Activated gamma-delta T cell treated with Interleukin-2 at 50 U/mL for 16 hours (primary cell): ENCODE data around the gene RBM27.
"Not testable (repeated sequence)": the region's sequence is repeated elsewhere in the genome, so short reads cannot be mapped to it uniquely, and the experiment has no call there.

Source experiments
- DNase-seq: peaks from one replicate; pipeline ENCODE4 v3.0.0-alpha.2; 2020

The RBM27 gene

GRCh38 chr5:146203011-146203871 is at the start of gene RBM27:
Gene RBM27, plus strand, starts transcription at chr5:146203605. Its CDS starts 161 bp downstream, at chr5:146203766.
- DNase-seq = peak; percentile 96

DNA sequence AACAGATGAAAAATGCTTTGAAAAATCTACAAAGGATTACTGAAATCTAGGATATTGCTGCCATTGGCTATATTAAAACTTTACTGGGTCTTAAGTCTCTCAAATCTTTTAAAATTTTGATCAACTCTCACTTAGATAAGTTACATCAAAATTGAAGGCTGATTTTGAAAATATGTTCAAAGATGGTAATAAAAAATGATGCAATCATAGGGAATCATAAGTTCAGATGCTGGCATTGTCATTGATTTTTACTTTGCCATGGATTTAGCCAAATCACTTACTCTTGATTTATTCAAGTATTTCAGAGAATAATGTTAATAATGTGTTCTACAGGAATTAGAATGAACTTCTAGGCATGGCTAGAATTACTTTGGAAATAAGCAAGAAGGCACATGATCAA is 45.1 kb upstream of the RBM27 start:
- no peak for DNase-seq

DNA sequence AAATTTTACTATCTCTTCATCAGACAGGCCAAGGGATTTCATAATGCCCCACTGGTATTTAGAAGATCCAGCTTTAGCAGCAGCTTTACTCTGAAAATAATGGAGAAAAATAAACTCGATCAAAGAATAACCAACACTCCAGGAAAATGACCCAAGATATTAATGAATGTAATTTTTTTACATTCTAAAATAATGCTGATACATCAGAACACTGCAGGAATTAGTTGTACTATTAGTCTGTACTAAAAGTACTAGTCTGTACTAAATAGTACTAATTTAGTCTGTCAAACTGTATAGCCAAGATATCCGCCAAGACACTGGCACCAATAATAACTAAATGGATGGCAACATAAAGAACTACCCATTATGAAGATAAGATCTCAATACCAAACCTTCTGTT is 39.0 kb upstream of the RBM27 start:
- DNase-seq = no peak

DNA sequence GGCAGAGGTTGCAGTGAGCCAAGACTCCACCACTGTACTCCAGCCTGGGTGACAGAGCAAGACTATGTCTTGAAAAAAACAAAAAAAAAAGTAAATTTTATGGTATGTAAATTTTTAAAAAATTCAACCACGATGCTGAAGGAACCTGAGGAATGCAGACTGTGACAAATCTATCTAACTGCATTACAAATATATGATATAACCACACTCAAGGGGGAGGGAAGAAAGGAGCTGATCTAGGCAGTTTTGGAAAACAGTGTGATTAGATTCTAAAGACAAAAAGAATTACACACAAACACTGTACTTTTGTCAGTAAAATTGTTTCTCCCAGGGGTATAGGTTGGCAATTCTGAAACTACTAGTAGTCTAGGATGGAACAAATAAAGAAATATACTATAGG is 37.9 kb upstream of the RBM27 start:
- DNase-seq = no peak

GRCh38 chr5:146165903-146166302 is 37.5 kb upstream of the RBM27 start:
- no peak for DNase-seq

- DNase-seq = no peak
These were observed 34.3 kb upstream of the RBM27 start for GRCh38 chr5:146169076-146169475.

- DNase-seq = not testable (repeated sequence)
These were observed 30.4 kb upstream of the RBM27 start for GRCh38 chr5:146173049-146173448.

DNA sequence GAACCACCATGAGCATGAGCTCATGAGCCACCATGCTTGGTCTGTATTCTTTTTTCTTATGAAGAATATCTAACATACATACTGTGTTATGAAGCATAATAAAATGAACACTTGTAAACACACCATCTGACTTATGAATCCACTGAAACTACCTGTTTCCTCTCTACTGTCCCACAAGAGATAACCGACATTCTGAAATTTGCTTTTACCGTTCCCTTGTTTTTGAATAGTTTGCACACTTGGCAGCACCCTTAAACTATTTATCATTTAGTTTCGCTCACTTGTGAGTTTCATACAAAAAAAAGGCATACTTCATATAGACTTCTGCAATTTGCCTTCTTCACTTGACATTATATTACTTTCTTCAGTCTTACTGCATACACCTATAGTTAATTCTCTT is 29.8 kb upstream of the RBM27 start:
- DNase-seq = no peak

- no peak for DNase-seq
These were observed 26.6 kb upstream of the RBM27 start for GRCh38 chr5:146176805-146177204.

- DNase-seq = no peak
These were observed 23.7 kb upstream of the RBM27 start for GRCh38 chr5:146179696-146180095.

DNA sequence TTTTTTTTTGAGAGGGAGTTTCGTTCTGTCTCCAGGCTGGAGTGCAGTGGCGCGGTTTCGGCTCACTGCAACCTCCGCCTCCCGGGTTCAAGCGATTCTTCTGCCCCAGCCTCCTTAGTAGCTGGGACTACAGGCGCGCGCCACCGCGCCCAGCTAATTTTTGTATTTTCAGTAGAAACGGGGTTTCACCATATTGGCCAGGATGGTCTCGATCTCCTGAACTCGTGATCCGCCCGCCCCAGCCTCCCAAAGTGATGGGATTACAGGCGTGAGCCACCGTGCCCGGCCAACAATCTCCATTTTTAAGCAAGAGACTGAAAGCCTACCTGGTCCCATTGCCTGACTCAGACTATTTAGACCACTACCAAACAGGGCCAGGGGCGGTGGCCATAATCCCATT is 20.0 kb upstream of the RBM27 start:
- DNase-seq = not testable (repeated sequence)

GRCh38 chr5:146185161-146185560 is 18.2 kb upstream of the RBM27 start:
- DNase-seq = no peak

DNA sequence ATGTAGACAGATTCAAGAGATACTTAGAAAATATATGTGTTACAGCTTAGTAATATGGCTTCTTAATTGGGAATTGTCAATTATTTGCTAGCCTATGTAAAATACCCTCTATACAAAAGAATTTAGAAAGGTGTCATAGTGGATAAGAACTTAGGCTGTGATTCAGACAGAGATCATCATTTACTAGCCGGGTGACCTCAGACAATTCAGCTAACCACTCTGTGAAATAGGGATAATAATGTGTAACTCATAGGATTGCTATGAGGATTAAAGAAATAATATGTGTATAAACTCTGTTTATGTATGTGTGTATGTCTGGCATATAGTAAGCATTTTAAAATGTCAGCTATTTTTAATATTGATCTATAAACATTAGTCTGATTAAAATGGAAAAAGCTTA is 15.0 kb upstream of the RBM27 start:
- DNase-seq = no peak

GRCh38 chr5:146192571-146193043 is 10.8 kb upstream of the RBM27 start:
- DNase-seq = no peak

DNA sequence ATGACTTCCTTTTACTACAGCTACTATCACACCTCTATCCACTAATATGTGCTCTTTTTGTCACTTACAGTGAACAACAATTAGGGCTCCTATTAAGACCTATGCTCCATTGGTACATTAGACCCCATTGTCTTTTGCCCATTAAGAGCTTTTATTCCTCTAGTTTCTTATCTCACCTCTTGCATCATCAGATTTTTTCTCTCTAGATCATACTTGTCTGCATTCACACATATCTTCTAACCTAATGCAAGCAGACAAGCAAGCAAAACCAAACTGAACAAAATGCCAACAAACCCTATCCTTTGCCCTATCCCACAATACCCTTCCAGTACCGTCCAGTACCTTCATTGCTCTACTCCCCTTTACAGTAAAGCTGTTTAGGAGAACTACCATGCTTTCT is 10.1 kb upstream of the RBM27 start:
- no peak for DNase-seq

GRCh38 chr5:146194997-146195396 is 8.4 kb upstream of the RBM27 start:
- not testable (repeated sequence) for DNase-seq

DNA sequence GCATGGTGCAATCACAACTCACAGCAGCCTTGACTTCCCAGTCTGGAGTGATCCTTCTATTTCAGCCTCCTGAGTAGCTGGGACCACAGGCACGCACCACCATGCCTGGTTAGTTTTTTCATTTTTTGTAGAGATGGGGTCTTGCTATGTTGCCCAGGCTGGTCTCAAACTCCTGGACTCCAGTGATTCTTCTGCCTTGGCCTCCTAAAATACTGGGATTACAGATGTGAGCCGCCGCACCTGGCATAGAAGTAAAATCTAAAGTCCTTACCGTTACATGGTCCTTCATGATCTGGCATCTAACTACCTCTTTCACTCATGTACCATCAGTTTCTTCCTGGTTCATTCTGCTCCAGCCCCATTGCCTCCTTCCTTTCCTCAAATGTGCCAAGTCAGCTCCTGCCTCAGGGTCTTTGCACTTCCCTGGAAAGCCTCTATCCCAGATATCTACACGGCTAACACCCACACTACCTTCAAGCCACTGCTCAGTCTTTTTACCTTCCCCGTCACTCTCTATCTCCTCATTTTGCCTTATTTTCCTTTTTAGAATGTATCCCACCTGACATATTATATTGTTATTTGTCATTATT is 6.9 kb upstream of the RBM27 start:
- DNase-seq = no peak

- DNase-seq = no peak
These were observed 4.1 kb upstream of the RBM27 start for GRCh38 chr5:146199176-146199815.

- not testable (repeated sequence) for DNase-seq
These were observed 1.6 kb upstream of the RBM27 start for GRCh38 chr5:146201795-146202194.

GRCh38 chr5:146203872-146204192 is 427 bp downstream of the RBM27 start:
- no peak for DNase-seq

GRCh38 chr5:146205499-146206202 is 2.2 kb downstream of the RBM27 start:
- no peak for DNase-seq

GRCh38 chr5:146206257-146206656 is 2.9 kb downstream of the RBM27 start:
- DNase-seq = no peak

DNA sequence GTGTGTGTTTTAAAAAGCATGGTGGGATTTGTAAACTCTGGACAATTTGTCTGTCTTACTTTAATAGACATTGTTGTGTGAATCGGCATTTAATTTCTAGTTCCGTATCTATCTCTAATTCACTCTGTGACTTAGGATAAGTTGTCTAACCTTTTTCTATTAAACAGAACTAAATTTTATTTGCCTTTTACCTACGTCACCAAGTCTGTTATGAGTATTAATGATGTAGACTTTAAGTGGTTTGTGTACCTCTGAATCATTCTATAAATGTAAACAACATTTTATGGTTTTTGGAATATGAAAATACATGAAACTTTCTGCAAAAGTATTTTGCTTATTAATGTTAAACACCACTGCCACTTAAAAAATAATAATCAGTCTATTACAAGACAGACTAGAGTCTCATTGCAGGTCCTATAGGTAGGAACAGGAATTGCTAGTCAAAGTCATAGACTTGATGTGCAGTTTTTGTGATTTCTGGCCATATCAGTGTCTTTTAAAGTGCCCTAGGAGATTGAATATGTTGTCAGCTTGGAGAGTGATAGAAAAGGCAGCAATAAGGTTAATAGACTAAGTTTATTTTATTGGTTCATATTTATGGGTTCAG is 5.6 kb downstream of the RBM27 start:
- no peak for DNase-seq
